HG02870 (cell line): ENCODE results near the gene PLCB1.
A peak's percentile ranks its signal among the peaks of the same experiment; 100 is the strongest.
"Not testable (repeated sequence)": the region's sequence is repeated elsewhere in the genome, so short reads cannot be mapped to it uniquely, and the experiment has no call there.

Experiments
- ATAC-seq: cut with Tn5 transposase; IDR thresholded peaks from one replicate; pipeline ENCODE4 v1.9.1; 2021; ENCODE audit warnings: mild to moderate bottlenecking, moderate library complexity; ENCODE audit not compliant: unreplicated experiment

PLCB1 gene

GRCh38 chr20:8853211-8853610 is 721.1 kb downstream of the PLCB1 start:
- not testable (repeated sequence) for ATAC-seq

- peak; percentile 94 for ATAC-seq
Observed at GRCh38 chr20:8853805-8854338, 721.8 kb downstream of the PLCB1 start.

GRCh38 chr20:8854571-8854970 is 722.5 kb downstream of the PLCB1 start:
- no peak for ATAC-seq

- ATAC-seq: no peak
Observed at GRCh38 chr20:8855315-8855714, 723.2 kb downstream of the PLCB1 start.

- ATAC-seq: no peak
Observed at GRCh38 chr20:8856668-8857067, 724.6 kb downstream of the PLCB1 start.

GRCh38 chr20:8858181-8858787 is 726.2 kb downstream of the PLCB1 start:
- ATAC-seq: no peak

GRCh38 chr20:8860011-8860495 is 728.0 kb downstream of the PLCB1 start:
- ATAC-seq: no peak

- no peak for ATAC-seq
Observed at GRCh38 chr20:8862092-8862491, 730.0 kb downstream of the PLCB1 start.

- no peak for ATAC-seq
Observed at GRCh38 chr20:8865636-8866035, 733.6 kb downstream of the PLCB1 start.

GRCh38 chr20:8867038-8867740 is 735.1 kb downstream of the PLCB1 start:
- ATAC-seq: no peak

- no peak for ATAC-seq
Observed at GRCh38 chr20:8870652-8871051, 738.6 kb downstream of the PLCB1 start.

GRCh38 chr20:8874437-8874836 is 742.4 kb downstream of the PLCB1 start:
- ATAC-seq: no peak

- no peak for ATAC-seq
Observed at GRCh38 chr20:8875586-8875985, 743.5 kb downstream of the PLCB1 start.

- no peak for ATAC-seq
Observed at GRCh38 chr20:8876366-8876765, 744.3 kb downstream of the PLCB1 start.

- ATAC-seq: no peak
Observed at GRCh38 chr20:8877294-8877693, 745.2 kb downstream of the PLCB1 start.

- ATAC-seq: no peak
Observed at GRCh38 chr20:8879669-8880068, 747.6 kb downstream of the PLCB1 start.

- no peak for ATAC-seq
Observed at GRCh38 chr20:8880085-8880853, 748.2 kb downstream of the PLCB1 start.

GRCh38 chr20:8891039-8891438 is 759.0 kb downstream of the PLCB1 start:
- ATAC-seq: no peak

GRCh38 chr20:8895472-8895871 is 763.4 kb downstream of the PLCB1 start:
- ATAC-seq: no peak

GRCh38 chr20:8898823-8899222 is 766.8 kb downstream of the PLCB1 start:
- ATAC-seq: no peak

GRCh38 chr20:8901237-8902025 is 769.4 kb downstream of the PLCB1 start:
- no peak for ATAC-seq
